Lung (tissue), 12 donors: ENCODE results near the gene IRF8. TPM values are rescaled to one million over a fixed set of nuclear protein-coding genes. Genes with fewer than 3 reads are reported as not detected.
A peak's percentile ranks its signal among the peaks of the same experiment; 100 is the strongest.

Experiments
- ATAC-seq: fragments of 200-7000 bp; cut with Tn5 transposase; one replicate; pipeline ENCODE4 v1.9.1; 2020; ENCODE audit warnings: moderate number of reproducible peaks; ENCODE audit not compliant: insufficient read depth, low FRiP score
- DNase-seq, 3 donors: peaks; one replicate each; pipeline ENCODE4 v3.0.0-alpha.2; 2013 to 2017
- H3K27ac ChIP-seq, 2 donors: one replicate each; pipeline ENCODE4 v1.5.1; 2013; ENCODE audit warnings: mild to moderate bottlenecking in 2 of 2, moderate library complexity in 2 of 2, control low read depth in 1 of 2, inconsistent platforms in 1 of 2, low read depth in 1 of 2, low read length in 1 of 2
- H3K27me3 ChIP-seq, 3 donors: one replicate each; pipeline ENCODE4 v1.5.1; 2013; ENCODE audit warnings: low read length in 2 of 3; ENCODE audit not compliant: control insufficient read depth in 3 of 3, insufficient read depth in 3 of 3
- H3K36me3 ChIP-seq, 4 donors: one replicate each; pipeline ENCODE4 v1.5.1; 2013; ENCODE audit warnings: low read length in 4 of 4, mild to moderate bottlenecking in 1 of 4, moderate library complexity in 1 of 4; ENCODE audit not compliant: control insufficient read depth in 4 of 4, insufficient read depth in 4 of 4
- H3K4me1 ChIP-seq, 5 donors: one replicate each; pipeline ENCODE4 v1.5.1; 2013; ENCODE audit warnings: low read length in 5 of 5, mild to moderate bottlenecking in 2 of 5, moderate library complexity in 1 of 5; ENCODE audit not compliant: control insufficient read depth in 5 of 5, insufficient read depth in 5 of 5
- H3K4me3 ChIP-seq: one replicate; pipeline ENCODE4 v1.5.1; 2013; ENCODE audit warnings: mild to moderate bottlenecking, control low read depth, moderate library complexity
- H3K9ac ChIP-seq, 2 donors: one replicate each; pipeline ENCODE4 v1.5.1; 2013; ENCODE audit warnings: low read length in 2 of 2, control low read depth in 1 of 2; ENCODE audit not compliant: insufficient read depth in 1 of 2
- H3K9me3 ChIP-seq, 4 donors: one replicate each; pipeline ENCODE4 v1.5.1; 2013; ENCODE audit warnings: low read length in 3 of 4, mild to moderate bottlenecking in 1 of 4, moderate library complexity in 1 of 4; ENCODE audit not compliant: control insufficient read depth in 4 of 4, insufficient read depth in 3 of 4
- CTCF ChIP-seq: IDR thresholded peaks from 2 replicates; pipeline ENCODE4 v1.5.1; 2012; ENCODE audit warnings: mild to moderate bottlenecking; ENCODE audit errors: control extremely low read depth, extremely low read depth
- WGBS, 2 donors: extraction: QIAGEN DNeasy Blood & Tissue Kit; methylation state at CpG; one replicate each; pipeline ENCODE4 v1.1.7; 2013; 5-methylcytosine and 5-hydroxymethylcytosine counted together
- polyA plus RNA-seq, 2 donors: library from polyadenylated mRNA; stranded (reverse); fragments of 200-250 nt; gene quantifications; one replicate each; pipeline ENCODE4 v1.2.1, GENCODE V29; 2013
- total RNA-seq, 2 donors: library from RNA; depleted of rRNA in 1 of 2; stranded (reverse); fragments of >200 nt in 1 of 2; gene quantifications; one replicate each; pipeline ENCODE4 v1.2.1, GENCODE V29; 2014 to 2021
- donor health status: control.
- donor health status: control.
- donor health status: Bipolar disorder and iron deficiency.
- donor health status: healthy.
- donor health status: DM: yes; HTN: yes; CAD: no.

The IRF8 gene
- total and polyA plus RNA-seq, 4 donors = 7.3 to 48.3 (median 37.0) TPM

GRCh38 chr16:85869785-85870558 is 29.0 kb upstream of the IRF8 start:
- no peak overlapping the region for H3K9ac ChIP-seq
- H3K4me1 ChIP-seq = peaks cover 0 to 6% (median 2%) of the 10 kb centered on the region in 5 donors
- H3K27me3 ChIP-seq = peaks cover 0 to 2% (median 0%) of the 10 kb centered on the region in 3 donors
- ATAC-seq = no peak
- H3K9me3 ChIP-seq = peaks cover 0 to 3% (median 1%) of the 10 kb centered on the region in 4 donors
- DNase-seq = no peak
- TF ChIP-seq CTCF = no peak
- peak overlapping the region in 1 of 2 donors; percentile 35 for H3K27ac ChIP-seq
- no peak overlapping the region for H3K4me3 ChIP-seq
- WGBS, 2 donors = 25 to 26% methylated on average over 12 of the region's 12 CpGs
- H3K36me3 ChIP-seq = no peaks in the 10 kb centered on the region

- no peak overlapping the region for H3K9ac ChIP-seq
- DNase-seq (no peak), ATAC-seq (no peak)
- H3K9me3 ChIP-seq = peaks cover 0 to 3% (median 2%) of the 10 kb centered on the region in 4 donors
- H3K4me3 ChIP-seq = no peak overlapping the region
- 85 to 90% methylated on average over 7 of the region's 7 CpGs for WGBS, 2 donors
- peaks cover 0 to 2% (median 0%) of the 10 kb centered on the region in 3 donors for H3K27me3 ChIP-seq
- H3K36me3 ChIP-seq = no peaks in the 10 kb centered on the region
- peaks cover 0 to 6% (median 2%) of the 10 kb centered on the region in 5 donors for H3K4me1 ChIP-seq
- no peak overlapping the region for H3K27ac ChIP-seq
- no peak for TF ChIP-seq CTCF
These were observed 27.2 kb upstream of the IRF8 start for GRCh38 chr16:85871756-85872155.

- no peak for TF ChIP-seq CTCF
- 79 to 83% methylated on average over 7 of the region's 7 CpGs for WGBS, 2 donors
- ATAC-seq (no peak), DNase-seq (no peak)
- H3K4me1 ChIP-seq = peaks cover 0 to 6% (median 2%) of the 10 kb centered on the region in 5 donors
- no peak overlapping the region for H3K4me3 ChIP-seq
- H3K36me3 ChIP-seq = no peaks in the 10 kb centered on the region
- peaks cover 0 to 3% (median 2%) of the 10 kb centered on the region in 4 donors for H3K9me3 ChIP-seq
- H3K9ac ChIP-seq = no peak overlapping the region
- peaks cover 0 to 2% (median 0%) of the 10 kb centered on the region in 3 donors for H3K27me3 ChIP-seq
- peak overlapping the region in 1 of 2 donors; percentile 40 for H3K27ac ChIP-seq
These were observed 26.2 kb upstream of the IRF8 start for GRCh38 chr16:85872734-85873133.
